ENCODE data around the gene ZNF792.
"Not testable (repeated sequence)": the region's sequence is repeated elsewhere in the genome, so short reads cannot be mapped to it uniquely, and the experiment has no call there.

Gene ZNF792

DNA sequence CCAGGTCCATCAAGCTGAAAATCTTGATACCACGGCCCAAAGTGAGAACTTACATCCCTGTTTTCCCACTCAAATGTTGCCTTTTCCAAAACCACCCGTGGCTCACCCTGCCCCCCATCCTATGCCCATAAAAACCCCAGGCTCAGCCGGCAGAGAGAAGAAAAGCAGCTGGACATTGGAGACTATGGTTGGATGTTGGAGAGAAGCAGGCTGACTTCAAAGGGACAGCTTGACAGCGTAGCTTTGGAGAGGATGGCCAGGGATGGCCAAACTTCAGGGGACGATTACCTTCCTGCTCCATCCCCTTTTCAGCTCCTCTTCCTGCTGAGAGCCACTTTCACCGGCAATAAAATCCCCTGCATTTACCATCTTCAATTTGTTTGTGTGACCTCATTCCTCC lies 3.5 kb upstream of the ZNF792 start:
- DNase-seq: no peak

DNA sequence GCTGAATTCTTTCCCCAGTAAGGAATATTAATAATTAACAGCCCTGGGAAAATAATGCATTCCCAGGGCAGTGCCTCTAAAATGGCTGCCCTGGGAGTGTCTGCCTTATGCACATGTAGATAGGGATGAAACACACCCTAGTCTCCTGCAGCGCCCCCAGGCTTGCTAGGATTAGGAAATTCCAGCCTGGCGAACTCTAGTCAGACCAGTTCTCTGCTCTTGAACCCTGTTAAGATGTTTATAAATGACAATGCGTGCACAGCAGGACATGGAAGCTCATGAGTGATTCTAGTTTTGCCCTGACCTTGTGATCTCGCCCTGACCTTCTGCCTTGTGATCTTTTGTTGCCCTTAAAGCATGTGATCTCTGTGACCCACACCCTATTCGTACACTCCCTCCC lies 1.5 kb upstream of the ZNF792 start:
- DNase-seq: not testable (repeated sequence)

DNA sequence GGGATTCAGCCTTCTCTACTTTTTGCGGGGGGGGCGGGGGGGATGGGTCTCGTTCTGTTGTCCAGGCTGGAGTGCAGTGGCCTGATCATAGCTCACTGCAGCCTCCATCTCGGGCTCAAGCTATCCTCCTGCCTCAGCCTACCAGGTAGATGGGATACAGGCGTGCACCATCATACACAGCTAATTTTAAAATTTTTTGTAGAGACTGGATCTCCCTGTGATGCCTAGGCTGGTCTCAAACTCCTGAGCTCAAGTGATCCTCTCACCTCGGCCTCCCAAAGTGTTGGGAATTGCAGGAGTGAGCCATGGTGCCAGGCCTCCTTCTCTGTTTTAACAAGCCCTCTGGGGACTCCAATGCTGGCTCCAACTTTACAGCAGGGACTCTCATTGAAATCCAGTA lies 569 bp upstream of the ZNF792 start:
- DNase-seq: no peak

DNA sequence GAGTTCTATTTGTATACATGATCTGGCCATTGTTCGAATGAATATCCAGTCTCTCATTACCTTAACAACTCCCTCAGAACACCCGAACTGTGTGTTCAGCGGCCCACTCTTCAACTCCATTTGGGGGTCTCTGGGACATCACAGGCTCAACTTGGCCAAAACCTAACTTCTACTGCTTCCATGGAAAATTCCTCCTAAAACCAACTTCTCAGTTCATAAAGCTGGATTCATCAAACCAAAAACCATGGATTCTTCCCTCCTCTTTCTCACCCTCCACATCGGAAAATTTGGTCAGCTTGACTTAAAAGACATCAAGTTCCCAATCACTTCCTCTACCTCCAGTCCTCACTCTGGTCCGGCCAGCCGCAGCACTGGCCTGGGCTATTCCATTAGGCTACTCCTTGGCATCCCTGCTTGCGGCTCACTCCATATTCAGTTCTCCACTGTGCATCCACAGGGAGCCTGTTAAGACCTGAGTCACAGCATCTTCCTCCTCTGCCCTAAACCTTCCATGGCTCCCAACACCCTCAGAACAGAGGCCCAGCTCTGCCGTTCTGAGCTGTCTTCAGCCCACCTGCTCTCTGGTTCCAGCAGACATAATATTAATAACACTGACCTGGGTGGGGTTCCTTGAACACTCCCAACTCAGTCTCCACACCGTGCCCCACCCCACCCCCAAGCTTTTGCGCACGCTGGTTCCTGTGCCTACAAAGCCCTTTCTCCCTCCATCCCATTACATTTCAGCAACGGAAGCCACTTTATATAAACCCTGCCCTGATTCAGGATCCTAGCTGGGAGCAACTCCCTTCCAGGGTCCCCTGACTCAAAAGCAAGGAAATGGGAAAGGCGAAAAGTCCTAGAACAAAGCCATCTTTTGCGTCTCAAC lies 1.1 kb downstream of the ZNF792 start:
- no peak for DNase-seq

DNA sequence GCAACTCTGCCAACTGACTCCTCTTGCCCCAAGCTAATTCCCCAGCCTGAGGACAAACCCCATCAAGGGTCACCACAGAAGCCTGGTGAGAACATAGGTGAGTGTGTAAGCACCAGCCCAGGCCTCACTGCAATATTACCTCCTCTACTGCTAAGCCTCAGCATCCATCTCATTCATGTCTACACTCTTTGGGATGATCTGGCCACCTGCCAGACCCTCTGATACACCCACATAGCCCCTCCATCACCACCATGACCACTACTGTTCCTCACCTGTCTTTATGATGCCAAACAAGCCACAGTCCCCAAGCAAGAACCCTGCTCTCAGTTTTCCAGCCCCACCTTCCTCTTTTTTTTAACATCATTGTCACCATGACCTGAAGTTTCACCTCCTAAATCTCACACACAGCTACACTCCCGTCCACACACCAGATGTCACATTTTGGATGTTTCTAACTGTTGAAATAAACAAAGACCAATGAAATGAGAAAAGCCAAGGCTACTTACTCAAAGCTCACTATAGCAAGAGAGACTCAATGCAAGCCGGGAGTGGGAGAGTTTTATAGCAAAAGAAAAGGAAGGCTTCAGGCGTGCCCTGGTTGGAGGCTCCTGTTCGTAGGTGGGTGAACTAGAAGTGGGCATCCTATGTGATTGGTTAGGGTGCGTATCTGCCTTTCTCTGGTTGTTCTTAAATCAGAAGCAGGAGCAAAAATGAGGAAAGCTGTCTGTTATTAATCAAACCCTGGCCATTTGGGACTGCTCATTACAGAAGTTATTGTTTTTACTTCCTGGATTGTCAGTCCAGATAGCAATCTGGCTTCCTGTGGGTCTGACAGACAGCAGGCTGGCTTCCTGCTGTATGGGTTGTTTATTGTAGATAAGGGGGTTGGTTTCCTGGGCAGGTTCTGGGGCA lies 2.0 kb downstream of the ZNF792 start:
- no peak for DNase-seq

DNA sequence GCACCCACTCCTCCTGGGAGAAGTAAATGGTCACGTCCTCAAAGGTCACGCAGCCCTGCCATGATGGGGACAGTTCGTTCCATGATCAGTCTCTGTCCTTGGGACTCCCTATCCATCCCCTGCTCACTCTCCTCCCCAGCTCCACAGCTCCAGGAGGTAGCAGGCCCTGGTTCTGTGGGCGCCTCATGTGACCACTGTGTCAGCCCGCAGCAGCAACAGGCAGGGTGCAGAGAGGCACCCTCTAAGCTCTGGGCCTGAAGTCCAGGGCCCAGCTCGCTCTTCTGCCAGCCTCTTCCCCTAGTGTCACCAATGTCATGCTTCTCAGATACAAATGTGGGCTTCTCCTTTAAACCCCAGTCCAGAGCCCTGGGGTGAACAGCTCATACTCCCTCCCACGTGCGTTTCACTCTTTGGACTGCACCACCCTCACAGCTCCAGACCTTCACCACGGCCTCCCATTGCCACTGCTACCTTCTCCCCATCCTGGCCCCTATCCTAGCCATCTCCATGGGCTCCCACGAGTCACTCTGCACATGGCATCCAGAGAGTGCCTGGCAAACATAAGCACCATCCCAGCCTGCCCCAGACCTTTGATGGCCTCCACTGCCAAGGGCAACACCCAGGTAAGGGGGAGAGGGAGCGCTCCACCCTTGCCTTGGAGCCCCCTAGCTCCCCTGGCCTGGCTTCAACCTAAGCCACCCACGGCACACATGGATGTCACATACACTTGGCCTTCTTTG lies 2.9 kb downstream of the ZNF792 start:
- DNase-seq: no peak

DNA sequence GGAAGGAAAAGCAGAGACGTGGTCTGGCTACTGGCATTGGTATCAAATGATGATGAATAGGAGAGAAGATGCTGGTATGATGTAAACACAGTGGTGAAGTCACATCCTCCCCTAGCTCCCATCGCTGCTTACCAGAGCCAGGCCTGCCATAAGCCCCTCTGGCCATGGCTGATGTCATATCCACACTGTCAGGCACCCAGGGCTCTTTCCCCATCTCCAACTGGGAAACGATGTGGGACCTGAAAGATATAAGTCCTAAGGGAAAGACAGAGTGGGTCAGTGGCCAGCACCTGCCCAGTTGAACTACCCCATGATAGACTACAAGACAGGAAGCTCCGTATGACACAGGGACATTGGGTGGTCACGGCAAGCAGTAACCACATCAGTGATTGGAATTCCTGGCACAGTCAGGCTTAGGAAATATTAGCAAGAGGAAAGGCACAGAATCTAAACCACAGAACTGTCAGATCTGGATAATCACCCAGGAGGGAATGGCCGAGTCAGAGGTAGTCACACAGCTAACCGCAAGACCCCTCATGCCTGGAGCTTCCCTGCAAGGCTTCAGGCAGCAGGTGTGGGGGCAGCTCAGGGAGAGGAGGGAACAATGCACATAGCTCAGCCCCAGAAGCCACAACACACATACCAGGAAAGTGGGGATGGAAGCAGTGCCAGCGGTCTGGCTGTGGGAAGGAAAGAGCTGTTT lies 3.8 kb downstream of the ZNF792 start:
- DNase-seq: no peak

DNA sequence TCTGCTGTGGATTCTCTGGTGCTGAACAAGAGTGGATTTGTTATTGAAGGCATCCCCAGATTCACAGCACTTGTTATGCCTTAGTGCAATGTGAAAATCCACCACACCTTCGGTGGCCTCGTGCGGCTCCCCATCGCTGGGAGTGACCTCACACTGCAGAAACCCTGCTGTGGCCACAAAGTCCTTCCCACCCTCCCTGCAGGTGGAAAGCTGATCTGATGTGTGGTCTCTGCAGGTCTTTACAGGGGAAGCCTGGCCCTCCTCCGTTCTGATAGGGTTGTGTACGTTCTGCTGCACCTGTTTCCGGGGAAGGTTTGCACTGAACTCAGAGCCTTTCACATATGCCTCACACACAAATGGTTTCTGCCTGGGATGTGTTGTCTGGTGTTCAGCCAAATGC lies 5.0 kb downstream of the ZNF792 start:
- DNase-seq: no peak

DNA sequence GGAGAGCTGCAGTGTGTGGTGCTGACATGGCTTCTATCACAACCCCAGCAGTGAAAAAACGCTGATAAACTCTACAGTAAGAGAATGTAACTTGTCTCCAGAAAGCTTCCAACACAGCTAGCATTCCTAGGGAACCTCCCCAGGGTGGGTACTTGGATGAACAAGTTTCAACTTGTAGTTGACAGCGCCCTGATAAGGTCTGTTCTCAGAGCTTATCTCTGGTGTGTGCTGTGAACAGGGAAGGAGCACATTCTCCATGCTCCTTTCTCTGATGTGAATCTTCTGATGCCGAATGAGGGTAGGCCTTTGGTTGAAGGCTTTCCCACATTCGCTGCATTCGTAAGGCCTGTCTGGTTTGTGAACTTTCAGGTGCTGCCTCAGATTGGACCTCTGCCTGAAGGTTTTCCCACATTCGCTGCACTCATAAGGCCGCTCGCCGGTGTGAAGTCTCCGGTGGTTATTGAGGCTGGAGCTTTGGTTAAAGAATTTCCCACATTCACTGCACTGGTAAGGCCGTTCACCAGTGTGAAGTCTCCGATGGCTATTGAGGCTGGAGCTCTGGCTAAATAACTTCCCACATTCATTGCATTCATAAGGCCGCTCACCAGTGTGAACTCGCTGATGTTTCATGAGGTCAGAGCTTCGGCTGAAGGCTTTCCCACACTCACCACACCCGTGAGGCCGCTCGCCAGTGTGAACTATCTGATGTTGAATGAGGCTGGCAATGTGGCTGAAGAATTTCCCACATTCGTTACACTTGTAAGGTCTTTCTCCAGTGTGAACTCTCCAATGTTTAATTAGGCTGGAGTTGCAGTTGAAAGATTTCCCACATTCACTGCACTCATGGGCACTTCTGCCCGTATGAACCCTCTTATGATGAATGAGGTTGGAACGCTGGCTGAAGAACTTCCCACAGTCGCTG lies 5.9 kb downstream of the ZNF792 start:
- DNase-seq: no peak

DNA sequence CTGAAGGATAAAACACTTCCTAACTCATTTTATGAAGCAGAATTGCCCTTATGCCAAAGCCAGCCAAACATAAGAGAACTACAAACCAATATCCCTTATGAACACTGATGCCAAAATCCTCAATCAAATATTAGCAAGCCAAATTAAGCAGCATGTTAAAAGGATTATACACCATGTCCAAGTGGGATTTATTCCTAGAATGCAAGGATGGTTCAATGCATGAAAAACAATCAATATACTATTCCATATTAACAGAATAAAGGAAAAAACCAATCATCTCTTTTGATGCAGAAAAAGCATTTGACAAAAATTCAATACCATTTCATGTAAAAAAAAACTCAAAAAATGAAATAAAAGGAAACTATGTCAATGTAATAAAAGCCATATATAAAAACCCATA lies 10.9 kb downstream of the ZNF792 start:
- DNase-seq: no peak

DNA sequence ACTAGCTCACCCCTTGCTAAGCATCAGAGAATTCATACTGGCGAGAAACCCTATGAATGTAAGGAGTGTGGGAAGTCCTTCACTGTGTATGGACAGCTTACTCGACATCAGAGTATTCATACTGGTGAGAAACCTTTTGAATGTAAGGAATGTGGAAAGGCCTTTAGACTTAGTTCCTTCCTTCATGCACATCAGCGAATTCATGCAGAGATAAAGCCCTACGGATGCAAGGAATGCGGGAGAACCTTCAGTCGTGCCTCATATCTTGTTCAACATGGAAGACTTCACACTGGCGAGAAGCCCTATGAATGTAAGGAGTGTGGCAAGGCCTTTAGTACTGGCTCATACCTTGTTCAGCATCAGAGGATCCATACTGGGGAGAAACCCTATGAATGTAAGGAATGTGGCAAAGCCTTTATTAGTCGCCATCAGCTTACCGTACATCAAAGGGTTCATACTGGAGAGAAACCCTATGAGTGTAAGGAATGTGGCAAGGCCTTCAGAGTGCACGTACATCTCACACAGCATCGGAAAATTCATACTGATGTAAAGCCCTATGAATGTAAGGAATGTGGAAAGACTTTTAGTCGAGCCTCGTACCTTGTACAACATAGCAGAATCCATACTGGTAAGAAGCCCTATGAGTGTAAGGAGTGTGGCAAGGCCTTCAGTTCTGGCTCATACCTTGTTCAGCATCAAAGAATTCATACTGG lies 20.0 kb downstream of the ZNF792 start:
- DNase-seq: no peak

DNA sequence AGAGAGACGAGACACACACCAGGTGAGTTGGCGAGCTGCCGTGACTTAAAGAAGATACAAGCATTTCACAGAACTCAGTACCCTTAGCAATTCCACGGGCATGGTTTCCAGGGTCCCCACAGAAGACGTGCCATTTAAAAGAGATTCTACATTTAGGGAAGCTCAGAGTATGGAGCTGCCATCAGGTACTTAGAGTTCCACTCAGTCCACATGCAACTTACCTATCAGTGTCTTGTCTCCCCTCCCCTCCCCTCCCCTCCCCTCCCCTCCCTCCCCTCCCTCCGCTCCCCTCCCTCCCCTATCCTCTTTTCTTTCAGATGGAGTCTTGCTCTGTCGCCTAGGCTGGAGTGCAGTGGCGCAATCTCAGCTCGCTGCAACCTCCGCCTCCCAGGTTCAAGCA lies 25.1 kb downstream of the ZNF792 start:
- DNase-seq: no peak

DNA sequence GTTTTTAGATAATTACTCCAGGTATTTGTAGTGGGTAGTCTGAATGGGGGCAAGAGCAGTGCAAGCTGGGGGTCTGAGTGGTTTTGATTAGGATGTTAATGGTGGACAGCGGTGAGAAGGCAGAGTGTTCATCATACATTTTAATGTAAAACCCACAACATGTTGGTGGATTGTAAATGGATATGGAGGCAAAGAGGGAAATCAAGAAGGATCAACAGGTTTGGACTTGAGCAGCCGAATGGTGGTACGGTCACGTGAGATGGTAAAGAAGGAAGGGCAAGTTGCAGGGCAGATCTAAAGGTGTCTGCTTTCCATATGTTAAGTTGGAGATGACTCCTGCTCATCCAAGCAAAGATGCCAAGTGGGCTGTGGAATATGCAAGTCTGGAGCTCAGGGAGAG lies 27.8 kb downstream of the ZNF792 start:
- DNase-seq: no peak

DNA sequence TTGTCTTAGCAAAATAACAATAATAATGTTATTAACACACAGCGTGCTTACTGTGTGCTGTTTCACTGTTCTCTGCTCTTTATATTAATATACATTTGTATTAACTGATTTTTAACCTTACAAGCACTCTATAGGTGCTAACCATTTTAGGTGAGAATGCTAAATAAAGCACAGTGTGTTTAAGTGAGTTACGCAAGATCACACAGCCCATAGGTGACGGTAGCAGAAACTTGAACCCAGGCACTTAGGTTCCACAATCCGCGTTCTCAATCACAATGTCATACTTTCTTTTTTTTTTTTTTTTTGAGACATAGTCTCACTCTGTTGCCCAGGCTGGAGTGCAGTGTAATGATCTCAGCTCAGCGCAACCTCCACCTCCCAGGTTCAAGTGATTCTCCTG lies 31.5 kb downstream of the ZNF792 start:
- DNase-seq: no peak

DNA sequence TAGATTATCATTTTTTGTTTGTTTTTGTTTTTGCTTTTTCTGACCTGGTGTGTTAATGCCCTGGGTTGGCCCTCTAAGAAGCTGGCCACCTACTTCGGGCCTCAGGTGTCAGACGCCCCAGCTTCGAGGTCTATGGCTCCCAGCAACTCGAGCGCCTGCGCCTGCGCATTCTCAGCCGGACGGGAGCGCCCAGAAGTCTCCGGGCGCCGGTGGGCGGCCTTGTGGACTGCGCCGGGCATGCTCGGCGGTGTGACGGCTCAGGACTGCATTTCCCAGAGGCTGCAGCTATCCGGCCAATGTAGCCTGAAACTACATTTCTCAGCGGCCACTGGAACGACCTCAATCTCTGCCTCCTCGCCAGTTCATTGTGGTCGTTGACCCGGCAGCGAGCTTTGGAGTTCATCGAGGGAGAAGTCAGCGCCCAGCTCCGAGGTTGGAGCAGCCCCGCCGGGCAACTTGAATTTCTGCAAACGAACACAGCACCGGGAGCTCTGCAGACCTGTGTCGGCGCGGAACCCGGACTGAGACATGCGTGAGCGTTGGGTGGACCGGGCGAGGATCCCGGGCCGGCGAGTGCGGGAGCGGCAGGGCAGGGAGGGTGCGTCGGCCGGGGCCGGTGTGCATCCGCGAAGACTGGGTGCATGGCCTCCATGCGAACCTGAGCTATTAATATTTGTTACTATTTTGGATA lies 37.2 kb downstream of the ZNF792 start, which contains the start of gene ZNF30:
Gene ZNF30 (plus strand): TSS at position 219 of the 691 bp plus-strand sequence. CDS start 3,045 bp downstream, outside the sequence.
- DNase-seq: peak; percentile 83

DNA sequence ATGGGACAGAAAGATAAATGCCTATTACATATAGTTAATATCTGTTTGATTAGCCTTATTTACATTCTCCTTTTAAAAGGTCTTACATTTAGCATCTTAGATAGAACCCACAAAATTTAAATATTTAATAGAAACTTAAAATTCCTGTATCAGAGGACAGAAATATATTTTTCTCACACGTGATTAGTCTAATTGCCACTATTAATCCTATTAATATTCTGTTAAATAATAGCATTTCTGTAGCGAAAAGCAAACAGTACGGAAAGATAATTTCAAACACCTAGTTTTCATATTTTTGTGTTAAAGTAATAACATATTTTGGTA lies 37.7 kb downstream of the ZNF792 start:
- DNase-seq: no peak

DNA sequence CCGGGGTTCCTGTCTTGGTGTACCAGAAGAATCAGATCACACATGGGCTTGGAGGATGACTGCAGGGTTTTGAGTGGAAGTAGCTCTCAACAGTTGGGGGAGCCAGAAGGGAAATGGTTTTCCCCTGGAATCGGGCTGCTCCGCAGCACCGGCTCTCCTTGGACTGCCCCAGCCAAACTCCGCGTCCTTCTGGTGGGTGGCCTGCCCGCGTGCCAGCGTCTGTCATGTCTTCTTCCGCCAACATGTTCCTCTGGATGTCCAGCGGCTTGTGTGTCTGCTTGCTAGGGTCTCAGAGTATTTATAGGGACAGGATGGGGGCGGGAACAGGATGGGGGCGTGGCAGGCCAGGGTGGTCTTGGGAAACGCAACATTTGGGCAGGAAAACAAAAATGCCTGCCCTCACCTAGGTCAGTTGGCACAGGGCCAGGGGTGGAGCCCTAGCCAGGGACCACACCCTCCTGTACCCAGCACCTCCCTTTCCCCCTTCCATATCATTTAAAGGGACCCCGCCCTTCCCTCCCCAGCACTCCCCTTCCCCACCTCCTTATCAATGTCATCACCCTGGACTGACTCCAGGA lies 38.7 kb downstream of the ZNF792 start:
- DNase-seq: no peak

DNA sequence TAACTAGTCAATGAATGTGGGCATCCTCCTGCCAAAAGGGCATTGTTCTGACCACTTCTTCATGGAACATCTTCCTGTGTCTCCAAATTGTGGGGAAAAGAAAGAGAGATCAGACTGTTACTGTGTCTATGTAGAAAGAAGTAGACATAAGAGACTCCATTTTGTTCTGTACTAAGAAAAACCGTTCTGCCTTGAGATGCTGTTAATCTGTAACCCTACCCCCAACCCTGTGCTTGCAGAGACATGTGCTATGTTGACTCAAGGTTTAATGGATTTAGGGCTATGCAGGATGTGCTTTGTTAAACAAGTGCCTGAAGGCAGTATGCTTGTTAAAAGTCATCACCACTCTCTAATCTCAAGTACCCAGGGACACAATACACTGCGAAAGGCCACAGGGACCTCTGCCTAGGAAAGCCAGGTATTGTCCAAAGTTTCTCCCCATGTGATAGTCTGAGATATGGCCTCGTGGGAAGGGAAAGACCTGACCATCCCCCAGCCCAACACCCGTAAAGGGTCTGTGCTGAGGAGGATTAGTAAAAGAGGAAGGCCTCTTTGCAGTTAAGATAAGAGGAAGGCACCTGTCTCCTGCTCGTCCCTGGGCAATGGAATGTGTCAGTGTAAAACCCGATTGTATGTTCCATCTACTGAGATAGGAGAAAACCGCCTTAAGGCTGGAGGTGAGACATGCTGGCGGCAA lies 43.8 kb downstream of the ZNF792 start:
- not testable (repeated sequence) for DNase-seq

DNA sequence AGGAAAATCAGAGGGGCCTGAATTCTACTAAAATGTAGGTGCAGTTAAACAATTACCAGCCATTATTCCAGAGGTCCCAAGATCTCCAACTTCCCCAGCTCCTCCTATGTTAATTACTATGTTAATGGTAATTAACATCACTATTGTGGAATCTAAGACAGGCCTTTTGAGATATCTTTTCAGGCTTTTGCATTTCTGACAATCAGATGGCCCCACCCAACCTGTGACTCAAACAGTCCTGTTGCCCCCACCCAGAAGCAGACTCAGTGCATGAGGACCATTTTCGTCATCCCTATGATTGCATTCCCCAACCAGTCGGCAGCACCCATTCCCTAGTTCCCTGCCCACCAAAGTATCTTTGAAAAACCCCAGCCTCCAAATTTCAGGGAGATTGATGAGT lies 45.8 kb downstream of the ZNF792 start:
- no peak for DNase-seq

Data from NCI-H1105 (cell line).